Ectodermal cell (in vitro differentiated cells): Measurements from ENCODE around the gene TP53BP2.

ENCODE experiments used
- H3K27ac ChIP-seq: 2 replicates; pipeline ENCODE4 v1.7.0; 2013; ENCODE audit warnings: mild to moderate bottlenecking, low read depth, low read length; ENCODE audit not compliant: insufficient read depth, poor library complexity, severe bottlenecking
- H3K27me3 ChIP-seq: 2 replicates; pipeline ENCODE4 v1.7.0; 2013; ENCODE audit warnings: mild to moderate bottlenecking, low read length; ENCODE audit not compliant: insufficient read depth, control insufficient read depth, poor library complexity, severe bottlenecking
- H3K36me3 ChIP-seq: one replicate; pipeline ENCODE4 v1.7.0; 2013; ENCODE audit warnings: low read length; ENCODE audit not compliant: control insufficient read depth, insufficient read depth
- H3K4me1 ChIP-seq: one replicate; pipeline ENCODE4 v1.7.0; 2013; ENCODE audit warnings: low read length; ENCODE audit not compliant: control insufficient read depth, insufficient read depth
- H3K4me3 ChIP-seq: 2 replicates; pipeline ENCODE4 v1.7.0; 2013; ENCODE audit warnings: low read depth, low read length, control low read depth; ENCODE audit not compliant: insufficient read depth
- H3K9me3 ChIP-seq: 2 replicates; pipeline ENCODE4 v1.7.0; 2013; ENCODE audit warnings: mild to moderate bottlenecking, low read length, moderate library complexity; ENCODE audit not compliant: control insufficient read depth
- WGBS, 2 experiments: methylation state at CpG; one replicate each; pipeline ENCODE4 v1.1.7; 2013; ENCODE audit warnings: missing lambda C conversion rate in 2 of 2; 5-methylcytosine and 5-hydroxymethylcytosine counted together

Gene TP53BP2

GRCh38 chr1:223776075-223776814 lies 69.5 kb downstream of the TP53BP2 start:
- Histone ChIP-seq H3K4me3 (no peak overlapping the region), H3K9me3 (no peaks in the 10 kb centered on the region), H3K27ac (no peak overlapping the region), H3K27me3 (no peaks in the 10 kb centered on the region), H3K36me3 (peaks cover 31% of the 10 kb centered on the region), H3K4me1 (peaks cover 8% of the 10 kb centered on the region)
- WGBS, 2 experiments, result 91 to 92% methylated on average over 9 of the region's 9 CpGs

- 90 to 100% methylated on average over 1 of the region's 1 CpG for WGBS, 2 experiments
- H3K36me3 ChIP-seq, result peaks cover 36% of the 10 kb centered on the region
- no peaks in the 10 kb centered on the region for H3K27me3 ChIP-seq
- peaks cover 8% of the 10 kb centered on the region for H3K4me1 ChIP-seq
- no peak overlapping the region for H3K27ac ChIP-seq
- H3K9me3 ChIP-seq, result no peaks in the 10 kb centered on the region
- no peak overlapping the region for H3K4me3 ChIP-seq
These were observed 70.1 kb downstream of the TP53BP2 start for GRCh38 chr1:223775711-223776074.

GRCh38 chr1:223775054-223775453 lies 70.7 kb downstream of the TP53BP2 start:
- H3K9me3 ChIP-seq, result no peaks in the 10 kb centered on the region
- H3K4me1 ChIP-seq, result peaks cover 8% of the 10 kb centered on the region
- H3K4me3 ChIP-seq, result no peak overlapping the region
- peaks cover 38% of the 10 kb centered on the region for H3K36me3 ChIP-seq
- no peak overlapping the region for H3K27ac ChIP-seq
- no peaks in the 10 kb centered on the region for H3K27me3 ChIP-seq
- WGBS, 2 experiments, result 63 to 69% methylated on average over 3 to 4 of the region's 4 CpGs

- no peaks in the 10 kb centered on the region for H3K27me3 ChIP-seq
- H3K27ac ChIP-seq, result no peak overlapping the region
- H3K9me3 ChIP-seq, result no peaks in the 10 kb centered on the region
- WGBS, 2 experiments, result 95 to 97% methylated on average over 6 of the region's 6 CpGs
- H3K4me1 ChIP-seq, result peaks cover 8% of the 10 kb centered on the region
- H3K36me3 ChIP-seq, result peaks cover 41% of the 10 kb centered on the region
- H3K4me3 ChIP-seq, result no peak overlapping the region
These were observed 71.5 kb downstream of the TP53BP2 start for GRCh38 chr1:223774134-223774814.

- H3K27ac ChIP-seq, result no peak overlapping the region
- H3K36me3 ChIP-seq, result peaks cover 34% of the 10 kb centered on the region
- WGBS, 2 experiments, result 91 to 93% methylated on average over 5 of the region's 5 CpGs
- H3K27me3 ChIP-seq, result no peaks in the 10 kb centered on the region
- H3K4me1 ChIP-seq, result peaks cover 8% of the 10 kb centered on the region
- no peaks in the 10 kb centered on the region for H3K9me3 ChIP-seq
- H3K4me3 ChIP-seq, result no peak overlapping the region
These were observed 73.0 kb downstream of the TP53BP2 start for GRCh38 chr1:223772771-223773160.

- Histone ChIP-seq H3K4me1 (peaks cover 8% of the 10 kb centered on the region), H3K27ac (peak overlapping the region; percentile 73), H3K27me3 (no peaks in the 10 kb centered on the region), H3K9me3 (no peaks in the 10 kb centered on the region), H3K36me3 (peaks cover 31% of the 10 kb centered on the region), H3K4me3 (no peak overlapping the region)
- 68% methylated on average over 16 of the region's 16 CpGs for WGBS, 2 experiments
These were observed 73.7 kb downstream of the TP53BP2 start for GRCh38 chr1:223771814-223772770.

- H3K27me3 ChIP-seq, result no peaks in the 10 kb centered on the region
- H3K4me1 ChIP-seq, result peaks cover 8% of the 10 kb centered on the region
- peaks cover 31% of the 10 kb centered on the region for H3K36me3 ChIP-seq
- H3K4me3 ChIP-seq, result no peak overlapping the region
- WGBS, 2 experiments, result 94 to 97% methylated on average over 2 of the region's 2 CpGs
- no peaks in the 10 kb centered on the region for H3K9me3 ChIP-seq
- no peak overlapping the region for H3K27ac ChIP-seq
These were observed 74.3 kb downstream of the TP53BP2 start for GRCh38 chr1:223771469-223771813.

GRCh38 chr1:223770621-223771315 lies 75.0 kb downstream of the TP53BP2 start:
- Histone ChIP-seq H3K4me3 (no peak overlapping the region), H3K4me1 (peaks cover 8% of the 10 kb centered on the region), H3K36me3 (peaks cover 31% of the 10 kb centered on the region), H3K27me3 (no peaks in the 10 kb centered on the region), H3K27ac (no peak overlapping the region), H3K9me3 (no peaks in the 10 kb centered on the region)
- 93 to 96% methylated on average over 9 of the region's 9 CpGs for WGBS, 2 experiments

- H3K4me1 ChIP-seq, result peaks cover 11% of the 10 kb centered on the region
- peak overlapping the region; percentile 64 for H3K27ac ChIP-seq
- H3K36me3 ChIP-seq, result peaks cover 31% of the 10 kb centered on the region
- no peaks in the 10 kb centered on the region for H3K27me3 ChIP-seq
- WGBS, 2 experiments, result 87 to 89% methylated on average over 7 of the region's 7 CpGs
- no peaks in the 10 kb centered on the region for H3K9me3 ChIP-seq
- H3K4me3 ChIP-seq, result no peak overlapping the region
These were observed 79.9 kb downstream of the TP53BP2 start for GRCh38 chr1:223765719-223766340.
